Kidney (tissue), 14 donors: ENCODE measurements around the gene GLB1L2. TPM values are rescaled to one million over a fixed set of nuclear protein-coding genes. Genes with fewer than 3 reads are reported as not detected.

Experiments used
- DNase-seq, 5 donors: peaks; one replicate each; pipeline ENCODE4 v3.0.0-alpha.2; 2013 to 2020
- FAIRE-seq: peaks from 2 replicates; lab custom pipeline; 2012; peaks lifted over from hg19 to GRCh38; lab: Jason Lieb, UNC
- H3K27ac ChIP-seq, 2 donors: one replicate each; pipeline ENCODE4 v1.7.0; 2013; ENCODE audit warnings: low read depth in 2 of 2, low read length in 2 of 2, inconsistent platforms in 1 of 2
- H3K27me3 ChIP-seq: one replicate; pipeline ENCODE4 v1.7.1; 2013; ENCODE audit warnings: low read length, inconsistent platforms; ENCODE audit not compliant: control insufficient read depth, insufficient read depth
- H3K36me3 ChIP-seq, 3 donors: one replicate each; pipeline versions ENCODE4 v1.7.0 to v1.7.1; 2013; ENCODE audit warnings: low read length in 3 of 3, control low read depth in 1 of 3, inconsistent platforms in 1 of 3; ENCODE audit not compliant: insufficient read depth in 3 of 3, control insufficient read depth in 2 of 3
- H3K4me1 ChIP-seq, 3 donors: one replicate each; pipeline versions ENCODE4 v1.7.0 to v1.7.1; 2013; ENCODE audit warnings: low read length in 3 of 3, inconsistent platforms in 1 of 3, low read depth in 1 of 3; ENCODE audit not compliant: control insufficient read depth in 2 of 3, insufficient read depth in 2 of 3
- H3K4me3 ChIP-seq, 3 donors: one replicate each; pipeline versions ENCODE4 v1.7.0 to v1.8.1; 2013; ENCODE audit warnings: low read length in 3 of 3, control low read depth in 1 of 3, inconsistent platforms in 1 of 3
- H3K9ac ChIP-seq, 3 donors: one replicate each; pipeline versions ENCODE4 v1.7.0 to v1.7.1; 2013; ENCODE audit warnings: low read length in 3 of 3, control low read depth in 1 of 3, inconsistent platforms in 1 of 3
- H3K9me3 ChIP-seq, 3 donors: one replicate each; pipeline versions ENCODE4 v1.7.0 to v1.7.1; 2013; ENCODE audit warnings: low read length in 3 of 3, control low read depth in 1 of 3, inconsistent platforms in 1 of 3; ENCODE audit not compliant: control insufficient read depth in 2 of 3, insufficient read depth in 1 of 3
- intact Hi-C: fragments of 100-400 bp; cut with DNase I; formaldehyde crosslinking; loops from one replicate; pipeline ENCODE4 v1.11.1; 2022
- polyA plus RNA-seq: library from polyadenylated mRNA; stranded (reverse); fragments of 350-450 nt; fragmentation: Illumina TruSeq; extraction: RNeasy Lipid Tissue Mini Kit (QIAGEN cat#74804); gene quantifications from one replicate; pipeline ENCODE4 v1.2.3, GENCODE V29; 2014; ENCODE audit warnings: low read depth, low replicate concordance; ENCODE audit not compliant: insufficient read depth
- total RNA-seq: library from RNA; stranded (reverse); fragmentation: NEBNext Ultra II Directional; extraction: Animal tissue kit (Norgen Biotek cat#: 25700); gene quantifications from one replicate; pipeline ENCODE4 v1.2.1, GENCODE V29; 2021
- TF ChIP-seq, protein P1 (sequence below): IDR thresholded peaks from 3 replicates; pipeline ENCODE4 v1.5.1; 2012; ENCODE audit warnings: mild to moderate bottlenecking, moderate library complexity, borderline replicate concordance; ENCODE audit not compliant: insufficient read depth; ENCODE audit errors: extremely low read depth
- donor health status: control.
- donor health status: control.
- donor health status: control.
- donor health status: control.
- donor health status: control.
- donor health status: DM: yes; HTN: yes; CAD: no.
- donor health status: Normal renal cell carcinoma (clear cell type).

Gene GLB1L2
- total and polyA plus RNA-seq, 2 donors from 2014 or later: 10.0 to 26.1 TPM

DNA sequence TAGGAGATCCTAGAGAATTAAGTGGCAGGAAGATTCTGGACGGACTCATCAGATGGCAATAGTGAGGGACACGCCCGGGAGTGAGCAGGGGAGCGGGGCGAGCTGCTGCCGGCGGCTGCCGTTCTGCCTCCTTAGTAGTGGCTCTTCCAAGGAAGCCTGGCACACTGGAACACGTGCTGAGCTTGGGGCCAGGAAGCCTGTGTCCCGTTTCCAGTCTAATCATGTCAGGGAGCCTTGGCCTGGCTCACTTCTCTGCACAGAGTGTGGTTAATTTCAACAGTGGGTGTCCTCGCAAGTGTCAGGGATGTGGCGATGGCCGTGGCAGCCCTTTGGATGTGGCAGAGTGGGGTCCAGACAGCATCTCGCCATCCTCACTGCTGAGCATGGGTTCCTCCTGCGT is 39.1 kb upstream of the GLB1L2 start:
- H3K27ac ChIP-seq: no peak overlapping the region
- H3K4me3 ChIP-seq: no peak overlapping the region
- no peaks in the 10 kb centered on the region for H3K27me3 ChIP-seq
- DNase-seq: no peak
- no peak for FAIRE-seq
- intact Hi-C loops: no loop called here
- no peaks in the 10 kb centered on the region for H3K36me3 ChIP-seq
- TF ChIP-seq, protein P1, sequence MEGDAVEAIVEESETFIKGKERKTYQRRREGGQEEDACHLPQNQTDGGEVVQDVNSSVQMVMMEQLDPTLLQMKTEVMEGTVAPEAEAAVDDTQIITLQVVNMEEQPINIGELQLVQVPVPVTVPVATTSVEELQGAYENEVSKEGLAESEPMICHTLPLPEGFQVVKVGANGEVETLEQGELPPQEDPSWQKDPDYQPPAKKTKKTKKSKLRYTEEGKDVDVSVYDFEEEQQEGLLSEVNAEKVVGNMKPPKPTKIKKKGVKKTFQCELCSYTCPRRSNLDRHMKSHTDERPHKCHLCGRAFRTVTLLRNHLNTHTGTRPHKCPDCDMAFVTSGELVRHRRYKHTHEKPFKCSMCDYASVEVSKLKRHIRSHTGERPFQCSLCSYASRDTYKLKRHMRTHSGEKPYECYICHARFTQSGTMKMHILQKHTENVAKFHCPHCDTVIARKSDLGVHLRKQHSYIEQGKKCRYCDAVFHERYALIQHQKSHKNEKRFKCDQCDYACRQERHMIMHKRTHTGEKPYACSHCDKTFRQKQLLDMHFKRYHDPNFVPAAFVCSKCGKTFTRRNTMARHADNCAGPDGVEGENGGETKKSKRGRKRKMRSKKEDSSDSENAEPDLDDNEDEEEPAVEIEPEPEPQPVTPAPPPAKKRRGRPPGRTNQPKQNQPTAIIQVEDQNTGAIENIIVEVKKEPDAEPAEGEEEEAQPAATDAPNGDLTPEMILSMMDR: no peak
- H3K9ac ChIP-seq: no peak overlapping the region
- no peaks in the 10 kb centered on the region for H3K4me1 ChIP-seq
- H3K9me3 ChIP-seq: no peaks in the 10 kb centered on the region

DNA sequence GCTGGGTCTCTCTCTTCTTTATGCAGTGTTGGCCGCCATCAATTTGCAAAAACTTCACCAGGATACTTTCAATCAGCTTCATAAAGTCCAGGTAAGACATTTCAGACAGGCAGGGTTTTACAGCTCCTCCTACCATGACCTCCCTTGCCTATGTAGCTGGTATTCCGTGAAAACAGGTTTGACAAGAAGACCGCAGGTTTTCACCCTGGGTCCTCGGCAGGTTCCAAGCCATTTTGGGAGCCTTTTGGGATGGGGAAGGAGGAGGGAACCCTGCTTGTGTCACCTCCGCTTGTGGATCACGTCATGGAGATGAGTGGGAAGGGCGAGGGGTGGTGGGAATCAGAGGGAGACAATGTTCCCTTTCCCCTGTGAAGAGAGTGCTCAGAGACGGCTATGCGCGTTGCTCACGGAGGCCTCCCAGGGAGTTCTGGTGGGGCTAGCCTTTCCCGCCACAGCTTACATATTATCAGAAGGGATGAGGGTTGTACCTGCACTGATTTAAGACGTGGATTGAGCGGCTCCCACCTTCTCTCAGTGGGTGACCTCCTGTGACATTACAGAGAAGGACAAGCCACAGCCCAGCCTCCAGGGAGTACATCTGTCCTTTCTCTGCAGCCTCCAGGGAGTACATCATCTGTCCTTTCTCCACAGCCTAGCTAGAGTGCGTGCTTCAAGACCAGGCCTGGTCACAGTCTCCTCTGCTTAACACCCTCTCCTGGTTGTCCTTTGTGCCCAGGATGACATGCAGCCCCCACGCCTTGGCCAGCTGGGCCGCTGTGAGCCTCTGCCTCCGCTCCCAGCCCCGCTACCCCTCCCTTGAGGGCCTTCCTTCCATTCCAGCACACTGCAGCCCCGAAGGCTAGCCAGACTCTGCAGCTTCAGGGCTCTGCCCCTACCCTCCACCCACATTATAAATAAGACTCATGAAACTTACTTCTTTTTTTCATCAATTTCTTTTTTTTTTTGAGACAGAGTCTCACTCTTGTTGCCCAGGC is 38.4 kb upstream of the GLB1L2 start:
- no peaks in the 10 kb centered on the region for H3K36me3 ChIP-seq
- no peaks in the 10 kb centered on the region for H3K9me3 ChIP-seq
- H3K27ac ChIP-seq: no peak overlapping the region
- intact Hi-C loops: no loop called here
- H3K4me3 ChIP-seq: no peak overlapping the region
- no peaks in the 10 kb centered on the region for H3K4me1 ChIP-seq
- TF ChIP-seq, protein P1: no peak
- peak in 1 of 5 donors; percentile 16 for DNase-seq
- FAIRE-seq: no peak
- H3K9ac ChIP-seq: no peak overlapping the region
- no peaks in the 10 kb centered on the region for H3K27me3 ChIP-seq

DNA sequence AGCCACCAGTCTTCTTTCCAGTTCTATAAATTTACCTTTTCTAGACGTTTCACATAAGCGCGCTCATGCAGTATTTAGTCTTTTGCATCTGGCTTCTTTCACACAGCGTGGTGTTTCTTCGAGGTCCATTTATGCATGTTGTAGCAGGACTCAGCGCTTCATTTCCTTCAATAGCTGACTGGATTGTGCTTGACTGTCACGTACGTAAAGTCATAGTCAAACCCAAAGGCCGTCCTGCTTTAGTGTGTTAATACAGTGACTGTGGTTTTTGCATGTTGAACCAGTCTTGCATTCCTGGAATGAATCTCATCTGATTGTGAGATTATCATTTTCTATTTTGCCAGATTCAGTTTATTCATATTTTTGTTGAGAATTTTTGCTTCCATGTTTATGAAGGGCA is 37.1 kb upstream of the GLB1L2 start:
- DNase-seq (no peak), FAIRE-seq (no peak)
- Histone ChIP-seq H3K4me1 (no peaks in the 10 kb centered on the region), H3K9ac (no peak overlapping the region), H3K4me3 (no peak overlapping the region), H3K27ac (no peak overlapping the region), H3K36me3 (no peaks in the 10 kb centered on the region), H3K9me3 (no peaks in the 10 kb centered on the region), H3K27me3 (no peaks in the 10 kb centered on the region)
- intact Hi-C loops: no loop called here
- TF ChIP-seq, protein P1: no peak
